ENCODE measurements around the gene SMPD1. TPM values are rescaled to one million over a fixed set of nuclear protein-coding genes. Genes with fewer than 3 reads are reported as not detected.

Gene SMPD1
- total and polyA plus RNA-seq, 2 experiments from 2014 or later = 63.0 to 70.0 TPM

DNA sequence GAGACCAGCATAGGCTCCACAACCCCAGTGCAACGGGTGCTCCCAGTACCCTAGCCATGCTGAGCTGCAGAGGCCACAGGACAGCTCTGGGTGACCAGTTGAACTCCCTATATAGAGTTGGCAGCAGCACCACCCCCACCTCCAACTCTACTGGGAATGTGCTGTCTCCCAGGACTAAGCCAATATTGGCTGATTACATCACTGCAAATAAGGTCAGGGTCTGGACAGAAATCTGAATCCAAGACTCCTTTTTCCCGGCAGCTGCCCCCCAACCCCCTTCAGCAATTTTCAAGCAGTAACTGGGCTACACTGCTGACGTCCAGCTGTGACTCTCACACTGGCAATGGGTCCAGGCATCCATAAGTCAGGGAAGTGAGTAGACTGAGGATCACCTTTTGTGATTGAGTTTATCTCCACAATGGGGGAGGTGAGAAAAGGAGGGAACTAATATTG lies 50.7 kb downstream of the SMPD1 start, which contains the start of gene HPX:
Gene HPX, minus strand, starts transcription at position 82 of the 453 bp plus-strand sequence. Its CDS starts 24 bp downstream, at position 58.
- DNase-seq (ENCODE audit: low spot score) = no peak
- Histone ChIP-seq H3K4me2 (peak within 1 kb of the TSS; percentile 68), H3K36me3 (replicated peaks; ENCODE audit: insufficient read depth, low read depth) (no peaks in the 10 kb centered on the region), H3K27ac (peak within 1 kb of the TSS; percentile 17), H3K79me2 (no peaks in the 10 kb centered on the region), H3K27me3 (no peaks in the 10 kb centered on the region), H3K4me1 (ENCODE audit: insufficient read depth) (peaks cover 20% of the 10 kb centered on the region), H3K9me3 (ENCODE audit: low read depth) (no peaks in the 10 kb centered on the region), H2AFZ (no peak within 1 kb of the TSS), H4K20me1 (ENCODE audit: insufficient read depth, poor library complexity, severe bottlenecking) (no peaks in the 10 kb centered on the region), H3K9me2 (replicated peaks; ENCODE audit: insufficient read depth) (no peaks in the 10 kb centered on the region), H3K4me3 (no peak within 1 kb of the TSS)
- 45% methylated on average over 3 of the region's 3 CpGs for WGBS (ENCODE audit: low lambda C conversion rate, missing lambda C conversion rate)
- no peak for TF ChIP-seq EZH2phosphoT487 (IDR thresholded peaks at IDR 0.05; ENCODE audit: low read depth, severe bottlenecking, unreplicated experiment)
- TF ChIP-seq, protein P1, sequence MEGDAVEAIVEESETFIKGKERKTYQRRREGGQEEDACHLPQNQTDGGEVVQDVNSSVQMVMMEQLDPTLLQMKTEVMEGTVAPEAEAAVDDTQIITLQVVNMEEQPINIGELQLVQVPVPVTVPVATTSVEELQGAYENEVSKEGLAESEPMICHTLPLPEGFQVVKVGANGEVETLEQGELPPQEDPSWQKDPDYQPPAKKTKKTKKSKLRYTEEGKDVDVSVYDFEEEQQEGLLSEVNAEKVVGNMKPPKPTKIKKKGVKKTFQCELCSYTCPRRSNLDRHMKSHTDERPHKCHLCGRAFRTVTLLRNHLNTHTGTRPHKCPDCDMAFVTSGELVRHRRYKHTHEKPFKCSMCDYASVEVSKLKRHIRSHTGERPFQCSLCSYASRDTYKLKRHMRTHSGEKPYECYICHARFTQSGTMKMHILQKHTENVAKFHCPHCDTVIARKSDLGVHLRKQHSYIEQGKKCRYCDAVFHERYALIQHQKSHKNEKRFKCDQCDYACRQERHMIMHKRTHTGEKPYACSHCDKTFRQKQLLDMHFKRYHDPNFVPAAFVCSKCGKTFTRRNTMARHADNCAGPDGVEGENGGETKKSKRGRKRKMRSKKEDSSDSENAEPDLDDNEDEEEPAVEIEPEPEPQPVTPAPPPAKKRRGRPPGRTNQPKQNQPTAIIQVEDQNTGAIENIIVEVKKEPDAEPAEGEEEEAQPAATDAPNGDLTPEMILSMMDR (IDR thresholded peaks at IDR 0.05; ENCODE audit: poor library complexity) = no peak
- no peak for TF ChIP-seq EZH2 (IDR thresholded peaks at IDR 0.05; ENCODE audit: borderline replicate concordance)

DNA sequence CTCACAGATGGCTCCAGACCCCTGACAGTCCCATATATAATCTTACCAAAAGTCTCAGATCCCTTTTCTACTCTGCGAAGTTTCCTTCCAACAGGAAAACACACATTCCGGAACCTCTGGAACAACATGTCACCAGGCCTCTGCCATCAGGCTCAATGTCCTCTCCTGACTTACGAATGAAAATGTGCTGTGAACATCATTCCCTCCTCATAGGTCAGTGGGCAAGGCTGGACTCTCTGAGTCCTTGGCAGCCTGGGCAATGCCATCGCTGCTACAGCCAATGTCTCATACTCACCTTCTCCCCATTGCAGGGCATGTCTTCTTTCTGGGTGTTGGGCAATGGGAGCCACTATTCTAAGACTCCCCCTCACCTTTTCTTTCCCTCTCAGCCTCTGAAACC lies 52.2 kb downstream of the SMPD1 start:
- TF ChIP-seq EZH2 (IDR thresholded peaks at IDR 0.05; ENCODE audit: borderline replicate concordance) (no peak), EZH2phosphoT487 (IDR thresholded peaks at IDR 0.05; ENCODE audit: low read depth, severe bottlenecking, unreplicated experiment) (no peak)
- TF ChIP-seq, protein P1 (IDR thresholded peaks at IDR 0.05; ENCODE audit: poor library complexity) = no peak
- Histone ChIP-seq H3K79me2 (no peaks in the 10 kb centered on the region), H3K27ac (no peak overlapping the region), H3K4me3 (no peak overlapping the region), H2AFZ (no peak overlapping the region), H4K20me1 (ENCODE audit: insufficient read depth, poor library complexity, severe bottlenecking) (no peaks in the 10 kb centered on the region), H3K4me1 (ENCODE audit: insufficient read depth) (peaks cover 20% of the 10 kb centered on the region), H3K4me2 (no peak overlapping the region), H3K9me2 (replicated peaks; ENCODE audit: insufficient read depth) (no peaks in the 10 kb centered on the region), H3K27me3 (no peaks in the 10 kb centered on the region), H3K9me3 (ENCODE audit: low read depth) (no peaks in the 10 kb centered on the region), H3K36me3 (replicated peaks; ENCODE audit: insufficient read depth, low read depth) (no peaks in the 10 kb centered on the region)
- WGBS (ENCODE audit: low lambda C conversion rate, missing lambda C conversion rate) = 95% methylated on average over 4 of the region's 4 CpGs
- DNase-seq (ENCODE audit: low spot score) = no peak

DNA sequence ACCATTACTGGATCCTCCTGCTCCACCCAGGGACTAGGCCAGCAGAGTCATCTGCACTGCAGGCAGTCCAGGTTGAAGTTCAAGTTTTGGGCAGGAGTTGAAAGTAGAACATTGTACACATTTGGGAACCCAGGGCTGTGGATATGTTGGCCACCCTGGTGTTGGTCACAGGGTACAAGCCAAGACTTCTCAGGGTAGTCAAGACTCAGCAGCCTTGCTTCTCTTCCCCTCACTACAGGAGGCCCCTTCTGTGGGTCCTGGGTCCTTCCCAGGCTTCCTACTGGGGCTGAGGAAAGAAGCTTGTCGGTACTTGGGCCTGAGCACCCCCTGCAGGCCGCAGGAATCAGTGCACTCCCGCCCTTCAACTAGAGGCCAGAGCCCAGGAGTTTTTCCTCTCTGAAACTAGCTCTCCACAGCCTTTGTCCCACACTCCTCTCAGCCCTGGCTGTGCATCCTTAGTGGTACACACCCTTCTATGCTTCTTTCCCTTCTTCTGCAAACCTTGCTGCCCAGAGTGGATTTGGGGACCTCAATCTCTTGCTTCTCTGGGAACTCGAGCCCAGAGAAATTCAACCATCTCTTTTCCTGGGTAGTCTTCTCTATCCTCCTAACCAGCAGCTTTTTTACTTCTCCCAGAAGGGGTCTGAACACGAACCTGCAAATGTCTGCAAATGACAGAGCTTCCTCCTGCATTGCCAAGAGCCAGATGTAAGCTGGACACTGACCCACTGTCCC lies 53.2 kb downstream of the SMPD1 start:
- no peak for TF ChIP-seq EZH2 (IDR thresholded peaks at IDR 0.05; ENCODE audit: borderline replicate concordance)
- TF ChIP-seq, protein P1 (IDR thresholded peaks at IDR 0.05; ENCODE audit: poor library complexity) = peak; percentile 67
- Histone ChIP-seq H3K4me1 (ENCODE audit: insufficient read depth) (peaks cover 20% of the 10 kb centered on the region), H3K4me3 (no peak overlapping the region), H3K36me3 (replicated peaks; ENCODE audit: insufficient read depth, low read depth) (no peaks in the 10 kb centered on the region), H3K4me2 (no peak overlapping the region), H3K79me2 (no peaks in the 10 kb centered on the region), H3K27me3 (no peaks in the 10 kb centered on the region), H4K20me1 (ENCODE audit: insufficient read depth, poor library complexity, severe bottlenecking) (no peaks in the 10 kb centered on the region), H3K9me2 (replicated peaks; ENCODE audit: insufficient read depth) (no peaks in the 10 kb centered on the region), H3K9me3 (ENCODE audit: low read depth) (no peaks in the 10 kb centered on the region), H2AFZ (no peak overlapping the region), H3K27ac (no peak overlapping the region)
- DNase-seq (ENCODE audit: low spot score) = peak; percentile 74
- WGBS (ENCODE audit: low lambda C conversion rate, missing lambda C conversion rate) = 43% methylated on average over 5 of the region's 5 CpGs

Other genes with a start within 250 kb of the SMPD1 start
- gene OR52B2, start 220.1 kb upstream of the SMPD1 start, total RNA-seq = not detected in 2 replicates
- not detected in 2 replicates for gene OR52B2, start 220.1 kb upstream of the SMPD1 start, polyA plus RNA-seq
- not detected in 2 replicates for gene OR52W1, start 191.2 kb upstream of the SMPD1 start, total RNA-seq
- gene OR52W1, start 191.2 kb upstream of the SMPD1 start, polyA plus RNA-seq = not detected in 2 replicates
- gene C11orf42, start 184.9 kb upstream of the SMPD1 start, total RNA-seq = not detected in 2 replicates
- not detected in 2 replicates for gene C11orf42, start 184.9 kb upstream of the SMPD1 start, polyA plus RNA-seq
- gene FHIP1B, start 155.8 kb upstream of the SMPD1 start, total RNA-seq = 27.7 and 30.2 TPM in 2 replicates
- 31.5 and 42.2 TPM in 2 replicates for gene FHIP1B, start 155.8 kb upstream of the SMPD1 start, polyA plus RNA-seq
- 0.17 and 0.52 TPM in 2 replicates for gene CNGA4, start 151.4 kb upstream of the SMPD1 start, total RNA-seq
- gene CNGA4, start 151.4 kb upstream of the SMPD1 start, polyA plus RNA-seq = 0.25 and 0.50 TPM in 2 replicates
- 6.6 and 9.8 TPM in 2 replicates for gene CCKBR, start 130.6 kb upstream of the SMPD1 start, total RNA-seq
- 15.4 and 17.7 TPM in 2 replicates for gene CCKBR, start 130.6 kb upstream of the SMPD1 start, polyA plus RNA-seq
- gene CAVIN3, start 70.0 kb upstream of the SMPD1 start, total RNA-seq = 70.3 and 93.3 TPM in 2 replicates
- gene CAVIN3, start 70.0 kb upstream of the SMPD1 start, polyA plus RNA-seq = 115 and 128 TPM in 2 replicates
- gene APBB1, start 28.6 kb downstream of the SMPD1 start, total RNA-seq = 33.0 and 38.3 TPM in 2 replicates
- gene APBB1, start 28.6 kb downstream of the SMPD1 start, polyA plus RNA-seq = 41.5 and 48.7 TPM in 2 replicates
- 361 and 367 TPM in 2 replicates for gene HPX, start 50.5 kb downstream of the SMPD1 start, total RNA-seq
- 229 and 358 TPM in 2 replicates for gene HPX, start 50.5 kb downstream of the SMPD1 start, polyA plus RNA-seq
- 18.1 and 26.2 TPM in 2 replicates for gene TRIM3, start 83.5 kb downstream of the SMPD1 start, total RNA-seq
- 31.6 and 35.5 TPM in 2 replicates for gene TRIM3, start 83.5 kb downstream of the SMPD1 start, polyA plus RNA-seq
- 78.0 and 90.1 TPM in 2 replicates for gene ARFIP2, start 90.9 kb downstream of the SMPD1 start, total RNA-seq
- 94.9 and 108 TPM in 2 replicates for gene ARFIP2, start 90.9 kb downstream of the SMPD1 start, polyA plus RNA-seq
- 56.3 and 68.0 TPM in 2 replicates for gene TIMM10B, start 91.0 kb downstream of the SMPD1 start, total RNA-seq
- gene TIMM10B, start 91.0 kb downstream of the SMPD1 start, polyA plus RNA-seq = 52.1 and 65.8 TPM in 2 replicates
- gene DNHD1, start 106.8 kb downstream of the SMPD1 start, total RNA-seq = 7.3 and 8.1 TPM in 2 replicates
- 7.1 and 7.9 TPM in 2 replicates for gene DNHD1, start 106.8 kb downstream of the SMPD1 start, polyA plus RNA-seq
- gene RRP8, start 213.1 kb downstream of the SMPD1 start, total RNA-seq = 15.3 and 18.0 TPM in 2 replicates
- gene RRP8, start 213.1 kb downstream of the SMPD1 start, polyA plus RNA-seq = 26.1 and 27.8 TPM in 2 replicates
- gene ILK, start 213.3 kb downstream of the SMPD1 start, total RNA-seq = 110 and 114 TPM in 2 replicates
- 126 and 135 TPM in 2 replicates for gene ILK, start 213.3 kb downstream of the SMPD1 start, polyA plus RNA-seq
- gene TAF10, start 221.7 kb downstream of the SMPD1 start, total RNA-seq = 29.5 and 33.3 TPM in 2 replicates
- 248 and 295 TPM in 2 replicates for gene TAF10, start 221.7 kb downstream of the SMPD1 start, polyA plus RNA-seq
- gene TPP1, start 228.9 kb downstream of the SMPD1 start, total RNA-seq = 68.4 and 105 TPM in 2 replicates
- gene TPP1, start 228.9 kb downstream of the SMPD1 start, polyA plus RNA-seq = 170 and 185 TPM in 2 replicates

All from hepatocyte (in vitro differentiated cells).